Fibroblast of mammary gland (primary cell): ENCODE data around the gene MAPKBP1.
"Not testable (repeated sequence)": the region's sequence is repeated elsewhere in the genome, so short reads cannot be mapped to it uniquely, and the experiment has no call there.

Experiments used
- DNase-seq: peaks from one replicate; pipeline ENCODE4 v3.0.0-alpha.2; 2010; ENCODE audit warnings: low read depth
- H3K4me3 ChIP-seq: 2 replicates; pipeline ENCODE4 v1.5.1; 2011; ENCODE audit warnings: low read depth, mild to moderate bottlenecking, low read length, moderate library complexity; ENCODE audit not compliant: control insufficient read depth
- CTCF ChIP-seq: conservative IDR thresholded peaks from 2 replicates; pipeline ENCODE4 v1.5.1; 2011; ENCODE audit warnings: low read depth, low read length, inconsistent platforms; ENCODE audit not compliant: control insufficient read depth, insufficient read depth

The MAPKBP1 gene

GRCh38 chr15:41829959-41830646 lies 55.8 kb downstream of the MAPKBP1 start:
- no peak for DNase-seq
- no peak overlapping the region for H3K4me3 ChIP-seq
- TF ChIP-seq CTCF, result no peak

- H3K4me3 ChIP-seq, result not testable (repeated sequence)
- peak; percentile 42 for DNase-seq
Observed at GRCh38 chr15:41831291-41831690, 57.0 kb downstream of the MAPKBP1 start.

- no peak for TF ChIP-seq CTCF
- no peak overlapping the region for H3K4me3 ChIP-seq
- DNase-seq, result no peak
Observed at GRCh38 chr15:41832208-41832607, 57.9 kb downstream of the MAPKBP1 start.

GRCh38 chr15:41832875-41833274 lies 58.6 kb downstream of the MAPKBP1 start:
- no peak for TF ChIP-seq CTCF
- no peak for DNase-seq

GRCh38 chr15:41834096-41834495 lies 59.8 kb downstream of the MAPKBP1 start:
- no peak for TF ChIP-seq CTCF
- no peak for DNase-seq
- no peak overlapping the region for H3K4me3 ChIP-seq

More at GRCh38 chr15:41832875-41833274, 58.6 kb downstream of the MAPKBP1 start:
- no peak overlapping the region for H3K4me3 ChIP-seq

- TF ChIP-seq CTCF, result no peak
- no peak for DNase-seq
- no peak overlapping the region for H3K4me3 ChIP-seq
Observed at GRCh38 chr15:41836073-41836472, 61.8 kb downstream of the MAPKBP1 start.

GRCh38 chr15:41836713-41837454 lies 62.6 kb downstream of the MAPKBP1 start:
- no peak for DNase-seq
- no peak overlapping the region for H3K4me3 ChIP-seq
- TF ChIP-seq CTCF, result no peak
